ENCODE data around the gene DENND1C. TPM values are rescaled to one million over a fixed set of nuclear protein-coding genes. Genes with fewer than 3 reads are reported as not detected.

Gene DENND1C
- total RNA-seq, 1 donor from 2014 or later: 1.5 TPM

GRCh38 chr19:6451583-6452222 is 29.9 kb downstream of the DENND1C start:
- no peak for DNase-seq (ENCODE audit: low spot score)
- Mint-ChIP-seq H3K4me1 (ENCODE audit: unreplicated experiment) (no peaks in the 10 kb centered on the region), H3K9me3 (ENCODE audit: unreplicated experiment) (no peaks in the 10 kb centered on the region), H3K4me3 (ENCODE audit: unreplicated experiment) (no peak overlapping the region), H3K27ac (ENCODE audit: unreplicated experiment) (no peak overlapping the region), H3K27me3 (ENCODE audit: unreplicated experiment) (peaks cover 4% of the 10 kb centered on the region), H3K36me3 (ENCODE audit: low read depth, unreplicated experiment) (peaks cover 20% of the 10 kb centered on the region)
- TF ChIP-seq CTCF (IDR thresholded peaks at IDR 0.05; ENCODE audit: unreplicated experiment): no peak

GRCh38 chr19:6450166-6450565 is 31.4 kb downstream of the DENND1C start:
- peak overlapping the region; percentile 16 for H3K4me3 Mint-ChIP-seq (ENCODE audit: unreplicated experiment)
- no peaks in the 10 kb centered on the region for H3K4me1 Mint-ChIP-seq (ENCODE audit: unreplicated experiment)
- no peak for TF ChIP-seq CTCF (IDR thresholded peaks at IDR 0.05; ENCODE audit: unreplicated experiment)
- H3K36me3 Mint-ChIP-seq (ENCODE audit: low read depth, unreplicated experiment): peaks cover 23% of the 10 kb centered on the region
- peaks cover 4% of the 10 kb centered on the region for H3K27me3 Mint-ChIP-seq (ENCODE audit: unreplicated experiment)
- H3K9me3 Mint-ChIP-seq (ENCODE audit: unreplicated experiment): no peaks in the 10 kb centered on the region
- no peak for DNase-seq (ENCODE audit: low spot score)
- H3K27ac Mint-ChIP-seq (ENCODE audit: unreplicated experiment): no peak overlapping the region

- TF ChIP-seq CTCF (IDR thresholded peaks at IDR 0.05; ENCODE audit: unreplicated experiment): no peak
- Mint-ChIP-seq H3K4me3 (ENCODE audit: unreplicated experiment) (no peak overlapping the region), H3K36me3 (ENCODE audit: low read depth, unreplicated experiment) (peaks cover 11% of the 10 kb centered on the region), H3K27me3 (ENCODE audit: unreplicated experiment) (peaks cover 4% of the 10 kb centered on the region), H3K9me3 (ENCODE audit: unreplicated experiment) (no peaks in the 10 kb centered on the region), H3K4me1 (ENCODE audit: unreplicated experiment) (no peaks in the 10 kb centered on the region), H3K27ac (ENCODE audit: unreplicated experiment) (no peak overlapping the region)
- DNase-seq (ENCODE audit: low spot score): no peak
These were observed 33.5 kb downstream of the DENND1C start for GRCh38 chr19:6448045-6448444.

- Mint-ChIP-seq H3K27ac (ENCODE audit: unreplicated experiment) (no peak overlapping the region), H3K4me1 (ENCODE audit: unreplicated experiment) (no peaks in the 10 kb centered on the region), H3K27me3 (ENCODE audit: unreplicated experiment) (peaks cover 4% of the 10 kb centered on the region), H3K4me3 (ENCODE audit: unreplicated experiment) (peak overlapping the region; percentile 74), H3K36me3 (ENCODE audit: low read depth, unreplicated experiment) (peaks cover 6% of the 10 kb centered on the region), H3K9me3 (ENCODE audit: unreplicated experiment) (no peaks in the 10 kb centered on the region)
- no peak for TF ChIP-seq CTCF (IDR thresholded peaks at IDR 0.05; ENCODE audit: unreplicated experiment)
- DNase-seq (ENCODE audit: low spot score): no peak
These were observed 35.1 kb downstream of the DENND1C start for GRCh38 chr19:6446452-6446851.

- Mint-ChIP-seq H3K4me1 (ENCODE audit: unreplicated experiment) (no peaks in the 10 kb centered on the region), H3K4me3 (ENCODE audit: unreplicated experiment) (no peak overlapping the region), H3K9me3 (ENCODE audit: unreplicated experiment) (no peaks in the 10 kb centered on the region), H3K27me3 (ENCODE audit: unreplicated experiment) (peaks cover 1% of the 10 kb centered on the region), H3K36me3 (ENCODE audit: low read depth, unreplicated experiment) (peaks cover 6% of the 10 kb centered on the region), H3K27ac (ENCODE audit: unreplicated experiment) (no peak overlapping the region)
- no peak for TF ChIP-seq CTCF (IDR thresholded peaks at IDR 0.05; ENCODE audit: unreplicated experiment)
- DNase-seq (ENCODE audit: low spot score): no peak
These were observed 37.6 kb downstream of the DENND1C start for GRCh38 chr19:6443986-6444385.
